Measurements from ENCODE around the gene CRYBG3.

DNA sequence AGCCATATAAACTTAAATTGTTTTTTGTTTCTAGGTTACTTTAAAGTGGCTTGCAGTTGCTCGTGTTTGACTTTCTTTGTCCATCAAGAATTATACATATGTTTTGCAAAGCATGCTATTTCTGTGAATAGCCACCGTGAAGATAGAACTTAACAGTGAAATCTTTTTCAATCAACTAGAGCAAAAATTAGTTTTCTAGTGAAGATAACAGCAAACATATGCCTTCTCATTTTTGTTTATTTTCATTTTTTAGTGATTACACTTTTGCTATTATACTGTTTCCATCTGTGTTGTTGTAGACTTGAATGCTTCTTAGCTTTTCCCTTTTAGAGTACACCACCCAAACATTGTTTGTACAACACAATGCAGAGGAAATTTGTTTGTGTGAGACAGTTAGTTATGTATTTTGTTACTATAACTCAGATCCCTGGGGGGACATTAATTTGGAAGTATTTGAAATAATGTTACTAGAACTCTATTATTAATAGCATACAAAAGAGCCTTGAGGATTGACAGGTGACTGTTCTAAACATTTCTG lies 62.8 kb downstream of the CRYBG3 start:
- TF ChIP-seq, protein P1, sequence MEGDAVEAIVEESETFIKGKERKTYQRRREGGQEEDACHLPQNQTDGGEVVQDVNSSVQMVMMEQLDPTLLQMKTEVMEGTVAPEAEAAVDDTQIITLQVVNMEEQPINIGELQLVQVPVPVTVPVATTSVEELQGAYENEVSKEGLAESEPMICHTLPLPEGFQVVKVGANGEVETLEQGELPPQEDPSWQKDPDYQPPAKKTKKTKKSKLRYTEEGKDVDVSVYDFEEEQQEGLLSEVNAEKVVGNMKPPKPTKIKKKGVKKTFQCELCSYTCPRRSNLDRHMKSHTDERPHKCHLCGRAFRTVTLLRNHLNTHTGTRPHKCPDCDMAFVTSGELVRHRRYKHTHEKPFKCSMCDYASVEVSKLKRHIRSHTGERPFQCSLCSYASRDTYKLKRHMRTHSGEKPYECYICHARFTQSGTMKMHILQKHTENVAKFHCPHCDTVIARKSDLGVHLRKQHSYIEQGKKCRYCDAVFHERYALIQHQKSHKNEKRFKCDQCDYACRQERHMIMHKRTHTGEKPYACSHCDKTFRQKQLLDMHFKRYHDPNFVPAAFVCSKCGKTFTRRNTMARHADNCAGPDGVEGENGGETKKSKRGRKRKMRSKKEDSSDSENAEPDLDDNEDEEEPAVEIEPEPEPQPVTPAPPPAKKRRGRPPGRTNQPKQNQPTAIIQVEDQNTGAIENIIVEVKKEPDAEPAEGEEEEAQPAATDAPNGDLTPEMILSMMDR (optimal IDR thresholded peaks at IDR 0.05 in 1 of 3, IDR thresholded peaks at IDR 0.05 in 1 of 3, conservative IDR thresholded peaks at IDR 0.05 in 1 of 3; ENCODE audit: extremely low read depth in 1 of 3, insufficient read depth in 2 of 3, low read length in 3 of 3): no peak
- TF ChIP-seq EZH2 (IDR thresholded peaks at IDR 0.05; ENCODE audit: low read length): no peak
